Ovary (tissue), 9 donors: ENCODE data around the gene TMEM269. TPM values are rescaled to one million over a fixed set of nuclear protein-coding genes. Genes with fewer than 3 reads are reported as not detected.

Experiments
- DNase-seq, 5 donors: peaks; one replicate each; pipeline ENCODE4 v3.0.0-alpha.2; 2019 to 2020
- H3K27ac ChIP-seq, 2 donors: fragments of 200-600 bp; one replicate each; pipeline versions ENCODE4 v1.5.1 to v1.8.0; 2019 to 2022
- H3K27me3 ChIP-seq: fragments of 200-600 bp; one replicate; pipeline ENCODE4 v1.8.0; 2022
- H3K36me3 ChIP-seq: fragments of 200-600 bp; sonication (generic); one replicate; pipeline ENCODE4 v1.5.1; 2019
- H3K4me1 ChIP-seq: one replicate; pipeline ENCODE4 v1.8.1; 2013; ENCODE audit warnings: mild to moderate bottlenecking, moderate library complexity; ENCODE audit not compliant: insufficient read depth
- H3K4me3 ChIP-seq: fragments of 200-600 bp; sonication (generic); one replicate; pipeline ENCODE4 v1.5.1; 2017
- H3K9me3 ChIP-seq, 2 donors: fragments of 200-600 bp in 1 of 2; sonication (generic) in 1 of 2; one replicate each; pipeline versions ENCODE4 v1.5.1 to v1.8.1; 2013 to 2019; ENCODE audit warnings: mild to moderate bottlenecking in 1 of 2, moderate library complexity in 1 of 2
- CTCF ChIP-seq, 3 donors: fragments of 450-650 bp in 2 of 3; fragments of 200-600 bp in 1 of 3; IDR thresholded peaks; one replicate each; pipeline versions ENCODE4 v1.5.1 to v1.8.0; 2016 to 2022; ENCODE audit warnings: antibody characterized with exemption in 3 of 3, mild to moderate bottlenecking in 1 of 3
- EP300 ChIP-seq: sonication (generic); formaldehyde crosslinking; IDR thresholded peaks from one replicate; pipeline ENCODE4 v1.6.1; 2017; ENCODE audit warnings: antibody characterized with exemption
- POLR2A ChIP-seq: fragments of 450-650 bp; IDR thresholded peaks from one replicate; pipeline ENCODE4 v1.6.1; 2017; ENCODE audit warnings: antibody characterized with exemption, mild to moderate bottlenecking, moderate library complexity
- WGBS, 3 donors: extraction: QIAGEN DNeasy Blood & Tissue Kit in 1 of 3; methylation state at CpG; one replicate each; pipeline versions ENCODE4 v1.1.5 to v1.1.7; 2013 to 2017; 5-methylcytosine and 5-hydroxymethylcytosine counted together
- intact Hi-C, 4 donors: fragments of 100-400 bp; cut with DNase I; formaldehyde crosslinking; loops; one replicate each; pipeline versions ENCODE4 v1.11.0 to v1.15.1; 2022 to 2023
- polyA plus RNA-seq, 2 donors: library from polyadenylated mRNA; stranded (reverse); fragments of 200-250 nt in 1 of 2; fragments of 350-450 nt in 1 of 2; fragmentation: Illumina TruSeq in 1 of 2; extraction: RNeasy Lipid Tissue Mini Kit (QIAGEN cat#74804) in 1 of 2; gene quantifications; one replicate each; pipeline ENCODE4 v1.2.3, GENCODE V29; 2013 to 2014
- total RNA-seq, 7 donors: library from RNA; depleted of rRNA in 2 of 7; stranded (reverse); fragments of >200 nt in 2 of 7; fragmentation: NEBNext Ultra II Directional in 3 of 7; extraction: Animal tissue kit (Norgen Biotek cat#: 25700) in 3 of 7; gene quantifications; one replicate each; pipeline versions ENCODE4 v1.1.0 to v1.2.4, GENCODE V29; 2016 to 2023
- donor health status: DM: no; HTN: no; CAD: no; lungs with moderate emphysema.
- donor health status: DM: no; HTN: no; CAD: no.
- donor health status: Bipolar disorder and iron deficiency.
- donor health status: DM: yes; HTN: yes; CAD: no.
- donor health status: DM: no; HTN: no; CAD: no.
- donor health status: DM: yes; HTN: yes; CAD: no.

Gene TMEM269
- total and polyA plus RNA-seq, 9 donors: 0.07 to 0.62 (median 0.31) TPM; not detected in 3

- Histone ChIP-seq H3K27me3 (no peaks in the 10 kb centered on the region), H3K4me1 (no peaks in the 10 kb centered on the region), H3K36me3 (no peaks in the 10 kb centered on the region), H3K9me3 (no peaks in the 10 kb centered on the region), H3K27ac (no peak overlapping the region), H3K4me3 (no peak overlapping the region)
- intact Hi-C loops: no loop called here
- no peak for TF ChIP-seq CTCF (IDR thresholded peaks at IDR 0.05)
- no peak for TF ChIP-seq POLR2A
- no peak for TF ChIP-seq EP300
- DNase-seq: no peak
These were observed 26.9 kb upstream of the TMEM269 start for GRCh38 chr1:42757892-42758275.

- H3K4me3 ChIP-seq: no peak overlapping the region
- no peak overlapping the region for H3K27ac ChIP-seq
- intact Hi-C loops: no loop called here
- no peak for TF ChIP-seq POLR2A
- no peak for TF ChIP-seq CTCF (IDR thresholded peaks at IDR 0.05)
- no peak for TF ChIP-seq EP300
- no peaks in the 10 kb centered on the region for H3K27me3 ChIP-seq
- H3K4me1 ChIP-seq: no peaks in the 10 kb centered on the region
- no peaks in the 10 kb centered on the region for H3K9me3 ChIP-seq
- H3K36me3 ChIP-seq: no peaks in the 10 kb centered on the region
- no peak for DNase-seq
- WGBS, 3 donors: 81 to 85% (median 81%) methylated on average over 3 of the region's 3 CpGs
These were observed 26.1 kb upstream of the TMEM269 start for GRCh38 chr1:42758641-42759040.

GRCh38 chr1:42759114-42759513 lies 25.7 kb upstream of the TMEM269 start:
- DNase-seq: no peak
- no peaks in the 10 kb centered on the region for H3K9me3 ChIP-seq
- H3K4me1 ChIP-seq: peaks cover 2% of the 10 kb centered on the region
- TF ChIP-seq CTCF (IDR thresholded peaks at IDR 0.05): no peak
- no peak for TF ChIP-seq EP300
- TF ChIP-seq POLR2A: no peak
- WGBS, 3 donors: 68 to 83% (median 77%) methylated on average over 9 of the region's 9 CpGs
- no peaks in the 10 kb centered on the region for H3K27me3 ChIP-seq
- H3K4me3 ChIP-seq: no peak overlapping the region
- intact Hi-C loops: no loop called here
- H3K36me3 ChIP-seq: no peaks in the 10 kb centered on the region
- no peak overlapping the region for H3K27ac ChIP-seq

GRCh38 chr1:42761567-42761966 lies 23.2 kb upstream of the TMEM269 start:
- 82 to 89% (median 87%) methylated on average over 4 of the region's 4 CpGs for WGBS, 3 donors
- Histone ChIP-seq H3K4me1 (peaks cover 5% of the 10 kb centered on the region), H3K27ac (no peak overlapping the region), H3K4me3 (no peak overlapping the region), H3K36me3 (no peaks in the 10 kb centered on the region), H3K9me3 (no peaks in the 10 kb centered on the region), H3K27me3 (no peaks in the 10 kb centered on the region)
- intact Hi-C loops: loop anchor here in 3 of 4 donors (10.0 kb wide), 3 partner anchors 53 to 163 kb away; partner anchors contain the start of genes YBX1 (in 2 of the 3), ERMAP (in 1 of the 3) and SVBP (in 1 of the 3)
- no peak for DNase-seq
- TF ChIP-seq EP300 (no peak), POLR2A (no peak), CTCF (IDR thresholded peaks at IDR 0.05) (no peak)
